Measurements from ENCODE around the gene OTOR.

DNA sequence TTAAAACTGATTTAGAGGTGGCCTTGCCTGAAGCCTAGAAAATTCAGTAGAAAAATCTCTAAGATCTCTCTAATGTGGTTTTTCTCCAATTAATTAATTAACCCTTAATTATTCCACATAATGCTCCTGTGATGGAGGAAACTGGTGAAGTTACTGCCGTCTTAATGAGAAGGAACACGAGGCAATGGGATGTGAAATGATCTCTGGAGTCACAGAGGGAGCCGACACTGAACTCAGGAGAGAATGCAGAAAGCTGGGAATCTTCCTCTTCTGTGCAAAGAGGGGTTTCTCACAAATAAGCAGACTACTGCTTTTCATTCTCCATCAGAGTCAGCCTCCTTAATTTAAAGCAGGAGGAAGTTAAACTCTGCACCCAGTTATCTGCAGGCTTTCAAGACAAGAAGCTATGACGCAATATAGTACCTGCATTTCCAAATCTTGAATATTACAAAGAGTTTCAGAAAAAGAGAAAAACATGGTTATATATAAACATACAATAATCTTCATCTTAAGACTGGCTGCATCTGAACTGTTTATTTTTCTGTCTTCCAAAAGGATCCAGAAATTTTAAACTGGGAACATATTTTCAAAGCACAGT lies 36.4 kb upstream of the OTOR start:
- TF ChIP-seq POLR2AphosphoS5 (IDR thresholded peaks at IDR 0.05), result no peak
- TF ChIP-seq, protein P1, sequence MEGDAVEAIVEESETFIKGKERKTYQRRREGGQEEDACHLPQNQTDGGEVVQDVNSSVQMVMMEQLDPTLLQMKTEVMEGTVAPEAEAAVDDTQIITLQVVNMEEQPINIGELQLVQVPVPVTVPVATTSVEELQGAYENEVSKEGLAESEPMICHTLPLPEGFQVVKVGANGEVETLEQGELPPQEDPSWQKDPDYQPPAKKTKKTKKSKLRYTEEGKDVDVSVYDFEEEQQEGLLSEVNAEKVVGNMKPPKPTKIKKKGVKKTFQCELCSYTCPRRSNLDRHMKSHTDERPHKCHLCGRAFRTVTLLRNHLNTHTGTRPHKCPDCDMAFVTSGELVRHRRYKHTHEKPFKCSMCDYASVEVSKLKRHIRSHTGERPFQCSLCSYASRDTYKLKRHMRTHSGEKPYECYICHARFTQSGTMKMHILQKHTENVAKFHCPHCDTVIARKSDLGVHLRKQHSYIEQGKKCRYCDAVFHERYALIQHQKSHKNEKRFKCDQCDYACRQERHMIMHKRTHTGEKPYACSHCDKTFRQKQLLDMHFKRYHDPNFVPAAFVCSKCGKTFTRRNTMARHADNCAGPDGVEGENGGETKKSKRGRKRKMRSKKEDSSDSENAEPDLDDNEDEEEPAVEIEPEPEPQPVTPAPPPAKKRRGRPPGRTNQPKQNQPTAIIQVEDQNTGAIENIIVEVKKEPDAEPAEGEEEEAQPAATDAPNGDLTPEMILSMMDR (IDR thresholded peaks at IDR 0.05), result no peak
- no peak for TF ChIP-seq POLR2A (IDR thresholded peaks at IDR 0.05)
- no peak for TF ChIP-seq EP300 (IDR thresholded peaks at IDR 0.05)

Data from upper lobe of left lung (tissue), 4 donors.